ENCODE data around the gene ATP6AP1. TPM values are rescaled to one million over a fixed set of nuclear protein-coding genes. Genes with fewer than 3 reads are reported as not detected.

Gene ATP6AP1
- total and polyA plus RNA-seq, 2 donors from 2014 or later = 121 to 205 TPM

GRCh38 chrX:154482786-154483185 is 54.3 kb downstream of the ATP6AP1 start:
- no peaks in the 10 kb centered on the region for H3K9me3 ChIP-seq (ENCODE audit: control insufficient read depth in 2 of 3, insufficient read depth in 1 of 3, low read length in 3 of 3)
- no peak for DNase-seq
- H3K4me1 ChIP-seq (ENCODE audit: control insufficient read depth in 2 of 3, insufficient read depth in 2 of 3, low read depth in 1 of 3, low read length in 3 of 3) = peaks cover 0 to 16% (median 4%) of the 10 kb centered on the region in 3 donors
- peaks cover 0 to 4% (median 3%) of the 10 kb centered on the region in 3 donors for H3K36me3 ChIP-seq (ENCODE audit: control insufficient read depth in 2 of 3, insufficient read depth in 3 of 3, low read length in 3 of 3)
- H3K27ac ChIP-seq (ENCODE audit: low read depth in 2 of 2, low read length in 2 of 2) = no peak overlapping the region
- H3K9ac ChIP-seq (ENCODE audit: low read length in 3 of 3) = no peak overlapping the region
- no peaks in the 10 kb centered on the region for H3K27me3 ChIP-seq (ENCODE audit: control insufficient read depth, insufficient read depth, low read length)
- no peak for FAIRE-seq
- no peak overlapping the region for H3K4me3 ChIP-seq (ENCODE audit: low read length in 3 of 3)
- no peak for TF ChIP-seq CTCF (IDR thresholded peaks at IDR 0.05; ENCODE audit: borderline replicate concordance, extremely low read depth, insufficient read depth)
- intact Hi-C loops (cut with DNase I) = no loop called here

GRCh38 chrX:154483325-154483724 is 54.8 kb downstream of the ATP6AP1 start:
- FAIRE-seq (no peak), DNase-seq (no peak)
- TF ChIP-seq CTCF (IDR thresholded peaks at IDR 0.05; ENCODE audit: borderline replicate concordance, extremely low read depth, insufficient read depth) = no peak
- no peak overlapping the region for H3K9ac ChIP-seq (ENCODE audit: low read length in 3 of 3)
- H3K36me3 ChIP-seq (ENCODE audit: control insufficient read depth in 2 of 3, insufficient read depth in 3 of 3, low read length in 3 of 3) = peaks cover 0 to 4% (median 3%) of the 10 kb centered on the region in 3 donors
- no peaks in the 10 kb centered on the region for H3K27me3 ChIP-seq (ENCODE audit: control insufficient read depth, insufficient read depth, low read length)
- intact Hi-C loops (cut with DNase I) = no loop called here
- no peak overlapping the region for H3K4me3 ChIP-seq (ENCODE audit: low read length in 3 of 3)
- H3K9me3 ChIP-seq (ENCODE audit: control insufficient read depth in 2 of 3, insufficient read depth in 1 of 3, low read length in 3 of 3) = no peaks in the 10 kb centered on the region
- no peak overlapping the region for H3K27ac ChIP-seq (ENCODE audit: low read depth in 2 of 2, low read length in 2 of 2)
- H3K4me1 ChIP-seq (ENCODE audit: control insufficient read depth in 2 of 3, insufficient read depth in 2 of 3, low read depth in 1 of 3, low read length in 3 of 3) = peaks cover 0 to 12% (median 4%) of the 10 kb centered on the region in 3 donors

- H3K27me3 ChIP-seq (ENCODE audit: control insufficient read depth, insufficient read depth, low read length) = no peaks in the 10 kb centered on the region
- peaks cover 0 to 4% (median 3%) of the 10 kb centered on the region in 3 donors for H3K36me3 ChIP-seq (ENCODE audit: control insufficient read depth in 2 of 3, insufficient read depth in 3 of 3, low read length in 3 of 3)
- DNase-seq = no peak
- no peak for FAIRE-seq
- no peak overlapping the region for H3K27ac ChIP-seq (ENCODE audit: low read depth in 2 of 2, low read length in 2 of 2)
- H3K9me3 ChIP-seq (ENCODE audit: control insufficient read depth in 2 of 3, insufficient read depth in 1 of 3, low read length in 3 of 3) = no peaks in the 10 kb centered on the region
- H3K9ac ChIP-seq (ENCODE audit: low read length in 3 of 3) = no peak overlapping the region
- no peak overlapping the region for H3K4me3 ChIP-seq (ENCODE audit: low read length in 3 of 3)
- TF ChIP-seq CTCF (IDR thresholded peaks at IDR 0.05; ENCODE audit: borderline replicate concordance, extremely low read depth, insufficient read depth) = no peak
- H3K4me1 ChIP-seq (ENCODE audit: control insufficient read depth in 2 of 3, insufficient read depth in 2 of 3, low read depth in 1 of 3, low read length in 3 of 3) = peaks cover 0 to 20% (median 4%) of the 10 kb centered on the region in 3 donors
- intact Hi-C loops (cut with DNase I) = no loop called here
These were observed 56.0 kb downstream of the ATP6AP1 start for GRCh38 chrX:154484255-154485149.
